ENCODE measurements around the gene SPTLC1.
"Not testable (repeated sequence)": the region's sequence is repeated elsewhere in the genome, so short reads cannot be mapped to it uniquely, and the experiment has no call there.

SPTLC1 gene

GRCh38 chr9:92004045-92004392 lies 111.2 kb downstream of the SPTLC1 start:
- TF ChIP-seq CTCF (IDR thresholded peaks at IDR 0.05; ENCODE audit: low read depth, low read length, missing control alignments) = no peak
- DNase-seq (ENCODE audit: low read depth) = no peak
- H3K4me3 ChIP-seq (ENCODE audit: low read depth, low read length) = no peak overlapping the region
- in situ Hi-C loops (cut with HindIII; ENCODE audit: low sequenced_read_pairs) = no loop called here

- in situ Hi-C loops (cut with HindIII; ENCODE audit: low sequenced_read_pairs) = no loop called here
- TF ChIP-seq CTCF (IDR thresholded peaks at IDR 0.05; ENCODE audit: low read depth, low read length, missing control alignments) = no peak
- DNase-seq (ENCODE audit: low read depth) = no peak
- H3K4me3 ChIP-seq (ENCODE audit: low read depth, low read length) = no peak overlapping the region
These were observed 111.7 kb downstream of the SPTLC1 start for GRCh38 chr9:92003308-92004044.

GRCh38 chr9:92001948-92002347 lies 113.3 kb downstream of the SPTLC1 start:
- DNase-seq (ENCODE audit: low read depth); in situ Hi-C loops (cut with HindIII; ENCODE audit: low sequenced_read_pairs); H3K4me3 ChIP-seq (ENCODE audit: low read depth, low read length): not testable (repeated sequence)

- no peak for DNase-seq (ENCODE audit: low read depth)
- no peak overlapping the region for H3K4me3 ChIP-seq (ENCODE audit: low read depth, low read length)
- in situ Hi-C loops (cut with HindIII; ENCODE audit: low sequenced_read_pairs) = no loop called here
- no peak for TF ChIP-seq CTCF (IDR thresholded peaks at IDR 0.05; ENCODE audit: low read depth, low read length, missing control alignments)
These were observed 114.0 kb downstream of the SPTLC1 start for GRCh38 chr9:92001244-92001643.

GRCh38 chr9:91995000-91995655 lies 120.1 kb downstream of the SPTLC1 start:
- no peak for DNase-seq (ENCODE audit: low read depth)
- in situ Hi-C loops (cut with HindIII; ENCODE audit: low sequenced_read_pairs) = no loop called here
- no peak for TF ChIP-seq CTCF (IDR thresholded peaks at IDR 0.05; ENCODE audit: low read depth, low read length, missing control alignments)
- no peak overlapping the region for H3K4me3 ChIP-seq (ENCODE audit: low read depth, low read length)

GRCh38 chr9:91994422-91994821 lies 120.8 kb downstream of the SPTLC1 start:
- in situ Hi-C loops (cut with HindIII; ENCODE audit: low sequenced_read_pairs) = no loop called here
- TF ChIP-seq CTCF (IDR thresholded peaks at IDR 0.05; ENCODE audit: low read depth, low read length, missing control alignments) = no peak

GRCh38 chr9:91992461-91993041 lies 122.7 kb downstream of the SPTLC1 start:
- TF ChIP-seq CTCF (IDR thresholded peaks at IDR 0.05; ENCODE audit: low read depth, low read length, missing control alignments) = no peak
- in situ Hi-C loops (cut with HindIII; ENCODE audit: low sequenced_read_pairs) = no loop called here
- DNase-seq (ENCODE audit: low read depth) = no peak
- no peak overlapping the region for H3K4me3 ChIP-seq (ENCODE audit: low read depth, low read length)

More at GRCh38 chr9:91994422-91994821, 120.8 kb downstream of the SPTLC1 start:
- no peak overlapping the region for H3K4me3 ChIP-seq (ENCODE audit: low read depth, low read length)
- no peak for DNase-seq (ENCODE audit: low read depth)

Data from astrocyte of the cerebellum (primary cell).